Midbrain (tissue), 1 donor: Measurements from ENCODE around the gene FLOT1.

Source experiments
- DNase-seq: peaks from one replicate; lab custom pipeline; 2025; lab: John Stamatoyannopoulos, UW

Gene FLOT1

GRCh38 chr6:30742316-30743098, at the start of gene FLOT1:
FLOT1 (minus strand) TSS chr6:30742687; CDS start chr6:30742189, 498 bp downstream.
- DNase-seq, result peak; percentile 92

- no peak for DNase-seq
Observed at GRCh38 chr6:30790724-30791383, 48.4 kb upstream of the FLOT1 start.

- no peak for DNase-seq
Observed at GRCh38 chr6:30789606-30790005, 47.1 kb upstream of the FLOT1 start.

DNA sequence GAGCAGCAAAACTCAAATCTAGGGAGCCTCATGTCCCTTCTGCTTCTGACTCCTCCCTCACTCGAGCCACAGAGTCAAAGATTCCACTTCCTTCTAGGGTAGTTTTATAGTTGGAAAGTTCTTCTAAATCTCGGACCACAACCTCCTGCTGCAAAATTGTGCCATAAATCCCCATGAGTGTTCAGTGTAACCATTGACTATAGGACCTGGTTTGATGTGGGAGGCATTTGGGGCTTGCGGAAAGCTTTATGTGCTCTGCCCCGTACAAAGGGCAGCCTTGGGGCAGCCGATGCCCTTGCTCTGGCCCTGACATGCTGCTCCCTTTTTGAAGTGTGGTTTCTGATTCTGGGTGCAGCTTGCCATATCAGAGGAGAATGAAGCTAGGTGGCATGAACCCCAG, 45.5 kb upstream of the FLOT1 start:
- no peak for DNase-seq

- no peak for DNase-seq
Observed at GRCh38 chr6:30782425-30783014, 40.0 kb upstream of the FLOT1 start.

- DNase-seq, result peak; percentile 88
Observed at GRCh38 chr6:30781743-30782424, 39.4 kb upstream of the FLOT1 start.

GRCh38 chr6:30781395-30781742, 38.9 kb upstream of the FLOT1 start:
- DNase-seq, result no peak

GRCh38 chr6:30780642-30780920, 38.1 kb upstream of the FLOT1 start:
- no peak for DNase-seq

DNA sequence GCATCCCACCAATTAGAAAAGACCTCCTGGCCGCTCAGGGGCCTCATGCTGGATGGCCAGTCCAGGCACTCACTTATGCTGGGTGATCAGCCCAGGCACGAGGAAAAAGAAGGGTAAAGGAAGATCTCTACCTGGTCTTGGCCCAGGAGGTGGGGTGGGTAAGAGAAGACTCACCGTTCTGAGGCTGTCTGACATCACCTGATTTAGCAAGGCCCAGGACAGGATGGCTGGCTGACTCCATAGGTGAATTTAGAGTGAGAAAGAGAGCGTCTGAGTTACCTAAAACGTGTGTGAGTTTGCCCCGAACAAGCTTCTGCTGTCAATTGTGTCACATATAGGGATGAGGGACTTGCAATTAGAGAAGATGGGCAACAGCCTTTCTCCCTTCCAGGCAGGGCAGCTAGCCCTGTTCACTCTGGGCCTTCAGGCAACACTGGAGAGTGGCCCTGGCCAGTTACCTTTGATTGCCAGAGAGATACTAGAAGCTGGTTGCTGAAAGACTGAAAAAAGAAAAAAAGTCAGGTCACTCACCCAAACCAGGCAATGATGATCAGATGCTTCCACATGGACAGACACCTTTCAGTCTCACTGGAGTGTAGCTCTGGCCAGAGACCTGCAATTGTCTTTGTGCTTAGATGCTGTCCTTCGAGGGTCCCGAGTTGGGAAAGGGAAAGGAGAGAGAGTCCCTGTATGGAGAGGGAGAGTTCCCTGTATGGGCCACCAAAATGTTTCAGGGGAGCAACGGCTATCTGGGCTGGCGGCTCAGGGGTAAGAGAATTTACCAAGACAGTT, 37.6 kb upstream of the FLOT1 start:
- no peak for DNase-seq

DNA sequence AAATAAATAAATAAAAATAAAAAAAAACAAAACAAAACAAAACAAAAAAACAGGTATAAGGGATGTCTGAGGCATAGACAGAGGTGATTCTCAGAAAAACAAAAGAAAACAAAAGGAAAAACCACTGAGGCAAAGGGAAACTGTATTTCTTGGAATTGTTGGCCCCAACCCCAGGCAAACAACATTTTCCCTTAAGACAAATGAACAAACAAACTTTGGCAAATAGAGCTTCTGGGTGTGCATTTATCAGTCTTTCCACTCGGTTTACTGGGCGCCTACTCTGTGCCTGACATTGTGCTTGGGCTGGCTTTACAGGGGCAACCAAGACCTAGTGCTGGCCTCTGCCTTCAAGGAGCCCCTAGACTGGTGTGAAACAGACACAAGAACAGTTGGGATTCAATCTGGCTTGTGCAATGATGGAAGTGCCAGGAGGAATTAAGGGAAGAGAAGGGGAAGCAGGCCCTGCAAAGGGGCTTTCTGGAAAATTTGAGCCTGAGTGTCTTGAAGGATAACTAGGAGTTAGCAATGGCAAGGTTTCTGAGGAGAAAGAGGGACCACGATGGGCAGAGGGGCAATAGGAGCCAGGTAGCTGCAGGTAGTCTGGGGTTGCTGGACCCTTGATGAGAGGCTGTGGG, 35.6 kb upstream of the FLOT1 start:
- DNase-seq, result no peak

DNA sequence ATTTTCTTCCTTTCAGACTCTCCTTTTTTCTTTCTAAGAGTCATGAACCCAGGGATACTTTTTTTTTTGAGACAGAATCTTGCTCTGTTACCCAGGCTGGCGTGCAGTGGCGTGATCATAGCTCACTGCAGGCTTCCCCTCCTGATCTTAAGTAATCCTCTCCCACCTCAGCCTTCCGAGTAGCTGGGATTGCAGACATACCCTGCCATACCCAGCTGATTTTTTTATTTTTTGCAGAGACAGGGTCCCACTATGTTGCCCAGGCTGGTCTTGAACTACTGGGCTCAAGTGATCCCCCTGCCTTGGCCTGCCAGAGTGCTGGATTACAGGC, 34.6 kb upstream of the FLOT1 start:
- DNase-seq, result no peak

GRCh38 chr6:30776390-30777154, 34.1 kb upstream of the FLOT1 start:
- DNase-seq, result no peak

GRCh38 chr6:30775104-30775503, 32.6 kb upstream of the FLOT1 start:
- no peak for DNase-seq

GRCh38 chr6:30774701-30775100, 32.2 kb upstream of the FLOT1 start:
- no peak for DNase-seq

- DNase-seq, result no peak
Observed at GRCh38 chr6:30770592-30770991, 28.1 kb upstream of the FLOT1 start.

- no peak for DNase-seq
Observed at GRCh38 chr6:30769853-30770524, 27.5 kb upstream of the FLOT1 start.

DNA sequence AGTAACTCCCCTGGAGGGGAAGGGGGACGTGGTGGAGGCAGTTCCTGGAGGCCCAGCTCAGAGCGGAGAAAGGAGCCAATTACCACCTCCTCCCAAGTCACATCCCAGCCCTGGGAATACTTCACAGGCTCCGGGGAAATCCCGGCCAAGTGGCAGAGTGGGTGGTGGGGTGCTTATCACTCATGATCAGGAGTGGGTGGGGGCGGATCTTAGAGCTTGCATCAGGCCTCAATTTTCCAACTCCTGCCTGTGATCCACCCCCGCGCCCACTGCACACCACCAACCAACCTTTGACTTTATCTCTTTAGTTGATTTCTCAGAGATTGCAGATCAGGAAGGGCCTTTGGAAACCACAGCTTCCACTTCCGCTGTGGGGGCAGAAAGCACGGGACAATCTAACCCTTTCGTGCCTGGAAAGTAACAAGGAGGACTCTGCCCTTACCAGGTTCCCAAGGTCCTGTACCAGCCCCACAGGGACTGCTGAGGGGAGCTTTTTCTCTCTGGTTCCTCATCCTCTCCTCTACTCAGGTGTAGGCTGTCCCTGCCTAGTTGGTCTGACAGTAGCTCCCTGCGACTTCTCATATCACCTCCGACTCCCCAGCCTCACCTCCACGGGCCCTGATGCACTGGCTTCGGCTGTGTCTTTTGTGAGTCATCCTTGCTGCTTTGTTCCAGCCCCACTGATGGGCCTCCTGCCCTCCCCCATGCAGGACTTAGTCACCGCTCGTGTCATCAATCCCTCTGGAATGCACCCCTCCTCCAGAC, 26.8 kb upstream of the FLOT1 start:
- no peak for DNase-seq

DNA sequence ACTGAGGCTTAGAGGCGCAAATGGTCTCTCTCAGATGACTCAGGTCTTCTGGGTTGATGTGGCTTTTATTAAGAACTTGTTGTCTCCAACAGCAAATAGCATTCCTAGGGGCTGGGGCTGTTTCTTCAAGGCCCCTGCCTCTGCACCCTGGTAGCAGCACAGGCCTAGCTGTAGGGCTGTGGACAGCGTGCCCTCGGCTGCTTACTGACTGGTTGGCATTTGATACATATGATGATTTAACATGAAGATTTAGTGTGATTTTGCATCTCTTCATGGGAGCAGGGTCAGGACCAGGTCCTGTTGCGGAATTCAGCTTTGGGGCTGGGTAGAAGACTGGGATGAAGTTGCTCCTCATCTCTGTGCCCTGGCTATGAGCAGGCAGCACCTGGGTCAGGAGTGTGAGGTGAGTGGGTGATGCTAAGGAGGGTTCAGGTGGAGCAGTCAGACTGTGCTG, 26.2 kb upstream of the FLOT1 start:
- DNase-seq, result no peak

- DNase-seq, result no peak
Observed at GRCh38 chr6:30767944-30768301, 25.4 kb upstream of the FLOT1 start.
